Astrocyte (in vitro differentiated cells and primary cell): ENCODE data around the gene COL16A1. TPM values are rescaled to one million over a fixed set of nuclear protein-coding genes. Genes with fewer than 3 reads are reported as not detected.

Source experiments
- DNase-seq: peaks from one replicate; pipeline ENCODE4 v3.0.0-alpha.2; 2010; ENCODE audit warnings: low read depth
- FAIRE-seq: peaks from 2 replicates; lab custom pipeline; 2011; peaks lifted over from hg19 to GRCh38; lab: Jason Lieb, UNC
- H2AFZ ChIP-seq: 2 replicates; pipeline ENCODE4 v1.6.0; 2012; ENCODE audit warnings: low read depth, low read length, inconsistent platforms
- H3K27ac ChIP-seq: 2 replicates; pipeline ENCODE4 v1.5.1; 2011; ENCODE audit warnings: low read depth, low read length, inconsistent platforms
- H3K27me3 ChIP-seq: 2 replicates; pipeline ENCODE4 v1.6.0; 2011; ENCODE audit warnings: low read length, inconsistent platforms; ENCODE audit not compliant: insufficient read depth
- H3K36me3 ChIP-seq: 2 replicates; pipeline ENCODE4 v1.5.1; 2011; ENCODE audit warnings: low read length, inconsistent platforms; ENCODE audit not compliant: insufficient read depth
- H3K4me1 ChIP-seq: 2 replicates; pipeline ENCODE4 v1.5.1; 2011; ENCODE audit warnings: low read length, inconsistent platforms; ENCODE audit not compliant: insufficient read depth
- H3K4me2 ChIP-seq: 2 replicates; pipeline ENCODE4 v1.6.0; 2012; ENCODE audit warnings: low read length, inconsistent platforms
- H3K4me3 ChIP-seq: 2 replicates; pipeline ENCODE4 v1.5.1; 2011; ENCODE audit warnings: low read depth, mild to moderate bottlenecking, low read length, inconsistent platforms; ENCODE audit not compliant: insufficient read depth
- H3K79me2 ChIP-seq: 2 replicates; pipeline ENCODE4 v1.6.0; 2012; ENCODE audit warnings: mild to moderate bottlenecking, low read length, inconsistent platforms; ENCODE audit not compliant: insufficient read depth
- H3K9ac ChIP-seq: 2 replicates; pipeline ENCODE4 v1.6.0; 2012; ENCODE audit warnings: mild to moderate bottlenecking, low read length, inconsistent platforms
- H3K9me3 ChIP-seq: 2 replicates; pipeline ENCODE4 v1.5.1; 2012; ENCODE audit warnings: low read depth, mild to moderate bottlenecking, low read length, inconsistent platforms; ENCODE audit not compliant: insufficient read depth
- H4K20me1 ChIP-seq: 2 replicates; pipeline ENCODE4 v1.6.0; 2012; ENCODE audit warnings: low read length, inconsistent platforms; ENCODE audit not compliant: insufficient read depth
- H3K27ac Mint-ChIP-seq: one replicate; pipeline ENCODE4 v1.8.0; 2021; ENCODE audit warnings: mild to moderate bottlenecking, mixed read lengths; ENCODE audit not compliant: unreplicated experiment
- H3K27me3 Mint-ChIP-seq: one replicate; pipeline ENCODE4 v1.8.0; 2021; ENCODE audit warnings: low read depth, mixed read lengths; ENCODE audit not compliant: unreplicated experiment
- H3K36me3 Mint-ChIP-seq: one replicate; pipeline ENCODE4 v1.8.0; 2021; ENCODE audit warnings: low read depth, mixed read lengths; ENCODE audit not compliant: unreplicated experiment
- H3K4me1 Mint-ChIP-seq: one replicate; pipeline ENCODE4 v1.8.0; 2021; ENCODE audit warnings: low read depth, mixed read lengths; ENCODE audit not compliant: unreplicated experiment
- H3K4me3 Mint-ChIP-seq: one replicate; pipeline ENCODE4 v1.8.0; 2021; ENCODE audit warnings: mild to moderate bottlenecking, moderate library complexity, mixed read lengths; ENCODE audit not compliant: unreplicated experiment
- H3K9me3 Mint-ChIP-seq: one replicate; pipeline ENCODE4 v1.8.0; 2021; ENCODE audit warnings: mild to moderate bottlenecking, mixed read lengths; ENCODE audit not compliant: unreplicated experiment
- CTCF ChIP-seq: IDR thresholded peaks from 2 replicates; pipeline ENCODE4 v1.5.1; 2011; ENCODE audit warnings: low read depth, mild to moderate bottlenecking, inconsistent platforms, low read length, moderate library complexity; ENCODE audit not compliant: insufficient read depth
- EZH2 ChIP-seq: IDR thresholded peaks from 2 replicates; pipeline ENCODE4 v1.6.1; 2012; ENCODE audit warnings: mild to moderate bottlenecking, low read length, inconsistent platforms; ENCODE audit not compliant: insufficient read depth
- total RNA-seq: library from RNA; stranded (reverse); gene quantifications from 2 replicates; pipeline ENCODE4 v1.2.1, GENCODE V29; 2021

Gene COL16A1
- total RNA-seq, 1 donor from 2014 or later, result 42.9 TPM

DNA sequence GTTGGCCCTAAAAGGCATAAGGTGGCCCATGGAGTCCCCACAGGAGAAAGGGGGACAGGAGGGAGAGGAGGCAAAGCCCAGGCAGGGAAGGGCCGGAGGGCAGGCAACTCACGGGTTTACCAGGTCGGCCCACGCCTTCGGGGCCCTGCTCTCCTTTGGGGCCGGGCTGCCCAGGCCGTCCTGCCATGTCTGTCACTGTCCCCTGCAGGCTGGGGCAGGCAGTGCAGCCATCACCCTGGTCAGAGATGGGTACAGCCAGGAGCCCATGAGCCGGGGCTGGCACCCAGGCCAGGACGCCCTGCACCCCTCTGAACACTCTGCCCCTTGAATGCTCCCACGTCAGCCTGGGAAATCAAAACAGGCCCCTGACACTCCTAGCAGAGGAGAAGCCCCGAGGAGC is 19.8 kb downstream of the COL16A1 start:
- Histone ChIP-seq H3K4me2 (no peak overlapping the region), H2AFZ (no peak overlapping the region), H3K79me2 (no peaks in the 10 kb centered on the region), H3K9ac (no peak overlapping the region), H3K36me3 (peaks cover 31% of the 10 kb centered on the region), H4K20me1 (no peaks in the 10 kb centered on the region), H3K9me3 (no peaks in the 10 kb centered on the region), H3K4me1 (peaks cover 21% of the 10 kb centered on the region), H3K4me3 (no peak overlapping the region), H3K27me3 (no peaks in the 10 kb centered on the region), H3K27ac (no peak overlapping the region)
- Mint-ChIP-seq H3K36me3 (peaks cover 31% of the 10 kb centered on the region), H3K9me3 (peaks cover 3% of the 10 kb centered on the region), H3K27me3 (peaks cover 4% of the 10 kb centered on the region), H3K27ac (no peak overlapping the region), H3K4me1 (peaks cover 22% of the 10 kb centered on the region), H3K4me3 (no peak overlapping the region)
- FAIRE-seq, result no peak
- no peak for TF ChIP-seq CTCF
- TF ChIP-seq EZH2, result no peak
- no peak for DNase-seq

- TF ChIP-seq CTCF (no peak), EZH2 (no peak)
- Histone ChIP-seq H3K36me3 (peaks cover 35% of the 10 kb centered on the region), H3K79me2 (no peaks in the 10 kb centered on the region), H3K4me1 (peaks cover 14% of the 10 kb centered on the region), H3K9me3 (no peaks in the 10 kb centered on the region), H4K20me1 (no peaks in the 10 kb centered on the region), H3K27ac (no peak overlapping the region), H3K4me2 (no peak overlapping the region), H3K4me3 (no peak overlapping the region), H3K9ac (no peak overlapping the region), H2AFZ (no peak overlapping the region), H3K27me3 (no peaks in the 10 kb centered on the region)
- Mint-ChIP-seq H3K36me3 (peaks cover 27% of the 10 kb centered on the region), H3K9me3 (peaks cover 3% of the 10 kb centered on the region), H3K4me3 (no peak overlapping the region), H3K27me3 (peaks cover 7% of the 10 kb centered on the region), H3K27ac (peak overlapping the region; percentile 41), H3K4me1 (peaks cover 10% of the 10 kb centered on the region)
- FAIRE-seq, result no peak
- no peak for DNase-seq
These were observed 22.4 kb downstream of the COL16A1 start for GRCh38 chr1:31681415-31681814.

- H4K20me1 ChIP-seq, result no peaks in the 10 kb centered on the region
- FAIRE-seq (no peak), DNase-seq (no peak)
- Mint-ChIP-seq H3K4me1 (peaks cover 2% of the 10 kb centered on the region), H3K27me3 (peaks cover 4% of the 10 kb centered on the region), H3K4me3 (no peak overlapping the region), H3K9me3 (no peaks in the 10 kb centered on the region), H3K27ac (no peak overlapping the region), H3K36me3 (peaks cover 20% of the 10 kb centered on the region)
- no peak overlapping the region for H3K4me3 ChIP-seq
- H3K36me3 ChIP-seq, result peaks cover 28% of the 10 kb centered on the region
- H3K9me3 ChIP-seq, result no peaks in the 10 kb centered on the region
- no peak overlapping the region for H2AFZ ChIP-seq
- no peaks in the 10 kb centered on the region for H3K79me2 ChIP-seq
- no peaks in the 10 kb centered on the region for H3K27me3 ChIP-seq
- H3K27ac ChIP-seq, result no peak overlapping the region
- H3K9ac ChIP-seq, result no peak overlapping the region
- TF ChIP-seq CTCF (no peak), EZH2 (no peak)
- H3K4me1 ChIP-seq, result peaks cover 12% of the 10 kb centered on the region
- no peak overlapping the region for H3K4me2 ChIP-seq
These were observed 24.1 kb downstream of the COL16A1 start for GRCh38 chr1:31679676-31680230.
